Right lobe of liver (tissue), 4 donors: ENCODE measurements around the gene PRKCQ.

Experiments used
- CTCF ChIP-seq, 4 donors: fragments of 200-600 bp in 3 of 4; fragments of 450-650 bp in 1 of 4; IDR thresholded peaks; one replicate each; pipeline versions ENCODE4 v1.5.1 to v1.8.0; 2016 to 2022; ENCODE audit warnings: antibody characterized with exemption in 4 of 4, mild to moderate bottlenecking in 2 of 4
- POLR2A ChIP-seq: fragments of 450-650 bp; IDR thresholded peaks from one replicate; pipeline ENCODE4 v1.6.1; 2017; ENCODE audit warnings: antibody characterized with exemption, mild to moderate bottlenecking
- donor health status: DM: no; HTN: no; CAD: no.
- donor health status: DM: no; HTN: no; CAD: no.
- donor health status: DM: no; HTN: yes; CAD: no.

- no peak for TF ChIP-seq POLR2A
- no peak for TF ChIP-seq CTCF (IDR thresholded peaks at IDR 0.05)
Measured at GRCh38 chr10:6591668-6592067, 11.6 kb upstream of the PRKCQ start.
